ENCODE measurements around the gene ZNF488. TPM values are rescaled to one million over a fixed set of nuclear protein-coding genes. Genes with fewer than 3 reads are reported as not detected.

The ZNF488 gene
- total RNA-seq, 3 donors from 2014 or later = 0.47 to 1.6 (median 1.4) TPM

GRCh38 chr10:47347303-47347675 lies 36.8 kb downstream of the ZNF488 start:
- TF ChIP-seq CTCF (IDR thresholded peaks at IDR 0.05) = no peak
- no peak overlapping the region for H3K4me3 ChIP-seq
- H3K4me1 ChIP-seq (ENCODE audit: low read depth) = no peaks in the 10 kb centered on the region
- DNase-seq (no peak), ATAC-seq (no peak)
- no peaks in the 10 kb centered on the region for H3K36me3 ChIP-seq (ENCODE audit: low read depth)
- intact Hi-C loops (cut with DNase I, micrococcal nuclease) = no loop called here
- no peaks in the 10 kb centered on the region for H3K9me3 ChIP-seq

- peak in 2 of 3 donors; percentile 50 to 68 for DNase-seq
Measured at GRCh38 chr10:47346581-47347302, 37.4 kb downstream of the ZNF488 start.

GRCh38 chr10:47344996-47345870 lies 38.9 kb downstream of the ZNF488 start:
- Histone ChIP-seq H3K36me3 (ENCODE audit: low read depth) (no peaks in the 10 kb centered on the region), H3K9me3 (no peaks in the 10 kb centered on the region), H3K4me3 (no peak overlapping the region), H3K4me1 (ENCODE audit: low read depth) (peaks cover 2% of the 10 kb centered on the region)
- DNase-seq (peak in 1 of 3 donors; percentile 7), ATAC-seq (no peak)
- intact Hi-C loops (cut with DNase I, micrococcal nuclease) = no loop called here
- TF ChIP-seq CTCF (IDR thresholded peaks at IDR 0.05) = no peak

More at GRCh38 chr10:47346581-47347302, 37.4 kb downstream of the ZNF488 start:
- H3K4me1 ChIP-seq (ENCODE audit: low read depth) = no peaks in the 10 kb centered on the region
- H3K9me3 ChIP-seq = no peaks in the 10 kb centered on the region
- TF ChIP-seq CTCF (IDR thresholded peaks at IDR 0.05) = no peak
- intact Hi-C loops (cut with DNase I, micrococcal nuclease) = no loop called here
- no peaks in the 10 kb centered on the region for H3K36me3 ChIP-seq (ENCODE audit: low read depth)
- no peak overlapping the region for H3K4me3 ChIP-seq
- ATAC-seq = peak; percentile 84

- H3K4me3 ChIP-seq = no peak overlapping the region
- no peaks in the 10 kb centered on the region for H3K9me3 ChIP-seq
- intact Hi-C loops (cut with DNase I, micrococcal nuclease) = no loop called here
- peak; percentile 96 for ATAC-seq
- TF ChIP-seq CTCF (IDR thresholded peaks at IDR 0.05) = peak; percentile 98
- H3K36me3 ChIP-seq (ENCODE audit: low read depth) = no peaks in the 10 kb centered on the region
- peaks cover 4% of the 10 kb centered on the region for H3K4me1 ChIP-seq (ENCODE audit: low read depth)
- DNase-seq = peak in 2 of 3 donors; percentile 88
Measured at GRCh38 chr10:47340608-47341170, 43.4 kb downstream of the ZNF488 start.

GRCh38 chr10:47339759-47340607 lies 44.1 kb downstream of the ZNF488 start:
- Histone ChIP-seq H3K4me1 (ENCODE audit: low read depth) (peaks cover 4% of the 10 kb centered on the region), H3K36me3 (ENCODE audit: low read depth) (no peaks in the 10 kb centered on the region), H3K4me3 (no peak overlapping the region), H3K9me3 (no peaks in the 10 kb centered on the region)
- no peak for TF ChIP-seq CTCF (IDR thresholded peaks at IDR 0.05)
- ATAC-seq (peak; percentile 85), DNase-seq (peak in 1 of 3 donors; percentile 38)
- intact Hi-C loops (cut with DNase I, micrococcal nuclease) = no loop called here
